ENCODE results near the gene FDX2. TPM values are rescaled to one million over a fixed set of nuclear protein-coding genes. Genes with fewer than 3 reads are reported as not detected.

The FDX2 gene
- total and polyA plus RNA-seq, 2 of the 13 experiments (the other 11 are each of a cell fraction or from before 2014, with no cell fraction given): 21.0 to 24.7 TPM

- no peak for TF ChIP-seq ZBTB39 (CRISPR knock-in tag; IDR thresholded peaks at IDR 0.05)
- TF ChIP-seq GABPB1 (CRISPR knock-in tag; IDR thresholded peaks at IDR 0.05): peak; percentile 89
- no peak for TF ChIP-seq ZNF280D (CRISPR knock-in tag; IDR thresholded peaks at IDR 0.05)
- no peak for TF ChIP-seq RFXAP (CRISPR knock-in tag; IDR thresholded peaks at IDR 0.05; ENCODE audit: borderline replicate concordance)
- no peak for TF ChIP-seq ZNF800 (CRISPR knock-in tag; IDR thresholded peaks at IDR 0.05)
- no peak for TF ChIP-seq ZNF776 (CRISPR knock-in tag; IDR thresholded peaks at IDR 0.05)
- no peak for TF ChIP-seq ZFP90 (CRISPR knock-in tag; IDR thresholded peaks at IDR 0.05; ENCODE audit: borderline replicate concordance)
- no peak for TF ChIP-seq ARNT2 (CRISPR knock-in tag; IDR thresholded peaks at IDR 0.05; ENCODE audit: low read depth)
- no peak for TF ChIP-seq E2F2 (CRISPR knock-in tag; IDR thresholded peaks at IDR 0.05; ENCODE audit: borderline replicate concordance)
- TF ChIP-seq RXRA (CRISPR knock-in tag; IDR thresholded peaks at IDR 0.05): peak; percentile 61; the same call in 1 of the 2 replicates
- TF ChIP-seq PREB (CRISPR knock-in tag; IDR thresholded peaks at IDR 0.05): no peak
- peak; percentile 85 for TF ChIP-seq UBTF (CRISPR knock-in tag; IDR thresholded peaks at IDR 0.05)
- no peak for TF ChIP-seq SATB2 (CRISPR knock-in tag; IDR thresholded peaks at IDR 0.05)
- no peak for TF ChIP-seq ZSCAN20 (CRISPR knock-in tag; IDR thresholded peaks at IDR 0.05; ENCODE audit: borderline replicate concordance)
- no peak for TF ChIP-seq MAFK (conservative IDR thresholded peaks at IDR 0.05 in 1 of 2, IDR thresholded peaks at IDR 0.05 in 1 of 2; ENCODE audit: low read length in 2 of 2)
Measured at GRCh38 chr19:10315335-10316214, at the start of gene FDX2 (continued).
